Measurements from ENCODE around the gene PCTP.

DNA sequence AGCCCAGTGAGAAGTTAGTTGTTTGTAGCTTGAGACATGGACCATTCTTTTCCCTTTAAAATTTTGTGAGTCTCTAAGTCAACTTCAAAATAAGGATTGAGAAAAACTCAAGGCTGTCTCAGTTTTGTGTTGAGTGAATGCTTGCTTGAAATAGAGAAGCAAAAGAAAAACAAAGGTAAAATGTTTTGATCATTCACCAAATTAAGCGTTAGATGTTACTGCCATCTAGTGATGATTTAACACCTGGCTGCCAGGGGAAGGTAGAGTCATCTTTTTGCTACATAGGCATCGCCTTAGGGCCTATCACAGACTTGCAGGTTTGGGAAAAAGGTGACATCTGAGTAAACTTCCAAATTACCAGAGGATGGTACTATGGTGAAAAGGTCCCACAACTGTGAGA is 74.4 kb downstream of the PCTP start:
- TF ChIP-seq, protein P1, sequence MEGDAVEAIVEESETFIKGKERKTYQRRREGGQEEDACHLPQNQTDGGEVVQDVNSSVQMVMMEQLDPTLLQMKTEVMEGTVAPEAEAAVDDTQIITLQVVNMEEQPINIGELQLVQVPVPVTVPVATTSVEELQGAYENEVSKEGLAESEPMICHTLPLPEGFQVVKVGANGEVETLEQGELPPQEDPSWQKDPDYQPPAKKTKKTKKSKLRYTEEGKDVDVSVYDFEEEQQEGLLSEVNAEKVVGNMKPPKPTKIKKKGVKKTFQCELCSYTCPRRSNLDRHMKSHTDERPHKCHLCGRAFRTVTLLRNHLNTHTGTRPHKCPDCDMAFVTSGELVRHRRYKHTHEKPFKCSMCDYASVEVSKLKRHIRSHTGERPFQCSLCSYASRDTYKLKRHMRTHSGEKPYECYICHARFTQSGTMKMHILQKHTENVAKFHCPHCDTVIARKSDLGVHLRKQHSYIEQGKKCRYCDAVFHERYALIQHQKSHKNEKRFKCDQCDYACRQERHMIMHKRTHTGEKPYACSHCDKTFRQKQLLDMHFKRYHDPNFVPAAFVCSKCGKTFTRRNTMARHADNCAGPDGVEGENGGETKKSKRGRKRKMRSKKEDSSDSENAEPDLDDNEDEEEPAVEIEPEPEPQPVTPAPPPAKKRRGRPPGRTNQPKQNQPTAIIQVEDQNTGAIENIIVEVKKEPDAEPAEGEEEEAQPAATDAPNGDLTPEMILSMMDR (IDR thresholded peaks at IDR 0.05): no peak
- TF ChIP-seq POLR2AphosphoS5 (IDR thresholded peaks at IDR 0.05; ENCODE audit: insufficient read depth in 1 of 2, low read depth in 1 of 2) (no peak), POLR2A (IDR thresholded peaks at IDR 0.05) (no peak)

Measured in vagina (tissue), 2 donors.